ENCODE data around the gene HOXA10. TPM values are rescaled to one million over a fixed set of nuclear protein-coding genes. Genes with fewer than 3 reads are reported as not detected.

HOXA10 gene
- total and polyA plus RNA-seq, 2 donors (not counting 1 experiment from before 2014, with no cell fraction given): 0.17 to 1.00 TPM

- Histone ChIP-seq H3K36me3 (ENCODE audit: control insufficient read depth, insufficient read depth, low read length) (no peaks in the 10 kb centered on the region), H3K4me2 (ENCODE audit: extremely low read depth, insufficient read depth, low read length) (peak overlapping the region; percentile 90), H3K4me3 (replicated peaks in 1 of 4; ENCODE audit: control extremely low read depth in 1 of 4, insufficient read depth in 1 of 4, low read depth in 3 of 4, low read length in 4 of 4) (peak overlapping the region; percentile 25 to 57 (median 36)), H3K27ac (ENCODE audit: insufficient read depth, low read length) (peak overlapping the region; percentile 74), H4K20me1 (ENCODE audit: control insufficient read depth, extremely low read depth, insufficient read depth, low read length) (no peaks in the 10 kb centered on the region), H3K4me1 (ENCODE audit: control insufficient read depth, extremely low read depth, insufficient read depth, low read length) (peaks cover 24% of the 10 kb centered on the region), H3K9ac (ENCODE audit: insufficient read depth, low read length) (peak overlapping the region; percentile 42), H3K27me3 (ENCODE audit: control insufficient read depth, insufficient read depth, low read length) (no peaks in the 10 kb centered on the region), H2AFZ (ENCODE audit: low read length) (no peak overlapping the region), H3K9me3 (ENCODE audit: control insufficient read depth, insufficient read depth, low read depth, low read length) (no peaks in the 10 kb centered on the region), H3K79me2 (ENCODE audit: control insufficient read depth, insufficient read depth, low read length) (peaks cover 22% of the 10 kb centered on the region)
- DNase-seq (ENCODE audit: low read depth in 2 of 2): no peak
- TF ChIP-seq CTCF (conservative IDR thresholded peaks at IDR 0.05 in 1 of 2, IDR thresholded peaks at IDR 0.05 in 1 of 2; ENCODE audit: low read depth in 1 of 2, low read length in 2 of 2): no peak
- TF ChIP-seq EZH2 (IDR thresholded peaks at IDR 0.05; ENCODE audit: low read length, missing control alignments): no peak
These were observed 50.6 kb downstream of the HOXA10 start for GRCh38 chr7:27123477-27124053.

GRCh38 chr7:27123007-27123476 lies 51.1 kb downstream of the HOXA10 start:
- no peaks in the 10 kb centered on the region for H3K27me3 ChIP-seq (ENCODE audit: control insufficient read depth, insufficient read depth, low read length)
- peak overlapping the region; percentile 74 for H3K27ac ChIP-seq (ENCODE audit: insufficient read depth, low read length)
- DNase-seq (ENCODE audit: low read depth in 2 of 2): peak; percentile 54 to 72
- H3K4me2 ChIP-seq (ENCODE audit: extremely low read depth, insufficient read depth, low read length): peak overlapping the region; percentile 90
- no peaks in the 10 kb centered on the region for H3K36me3 ChIP-seq (ENCODE audit: control insufficient read depth, insufficient read depth, low read length)
- H3K79me2 ChIP-seq (ENCODE audit: control insufficient read depth, insufficient read depth, low read length): peaks cover 28% of the 10 kb centered on the region
- no peak overlapping the region for H2AFZ ChIP-seq (ENCODE audit: low read length)
- H3K4me3 ChIP-seq (replicated peaks in 1 of 4; ENCODE audit: control extremely low read depth in 1 of 4, insufficient read depth in 1 of 4, low read depth in 3 of 4, low read length in 4 of 4): peak overlapping the region; percentile 6 to 57 (median 38)
- no peak for TF ChIP-seq EZH2 (IDR thresholded peaks at IDR 0.05; ENCODE audit: low read length, missing control alignments)
- no peak for TF ChIP-seq CTCF (conservative IDR thresholded peaks at IDR 0.05 in 1 of 2, IDR thresholded peaks at IDR 0.05 in 1 of 2; ENCODE audit: low read depth in 1 of 2, low read length in 2 of 2)
- no peak overlapping the region for H3K9ac ChIP-seq (ENCODE audit: insufficient read depth, low read length)
- no peaks in the 10 kb centered on the region for H4K20me1 ChIP-seq (ENCODE audit: control insufficient read depth, extremely low read depth, insufficient read depth, low read length)
- no peaks in the 10 kb centered on the region for H3K9me3 ChIP-seq (ENCODE audit: control insufficient read depth, insufficient read depth, low read depth, low read length)
- H3K4me1 ChIP-seq (ENCODE audit: control insufficient read depth, extremely low read depth, insufficient read depth, low read length): peaks cover 27% of the 10 kb centered on the region

- peak overlapping the region; percentile 35 for H3K9ac ChIP-seq (ENCODE audit: insufficient read depth, low read length)
These were observed 51.8 kb downstream of the HOXA10 start for GRCh38 chr7:27122077-27122910.

More at GRCh38 chr7:27122077-27122910, 51.8 kb downstream of the HOXA10 start:
- peak; percentile 41 to 42 for DNase-seq (ENCODE audit: low read depth in 2 of 2)
- Histone ChIP-seq H3K9me3 (ENCODE audit: control insufficient read depth, insufficient read depth, low read depth, low read length) (no peaks in the 10 kb centered on the region), H3K79me2 (ENCODE audit: control insufficient read depth, insufficient read depth, low read length) (peaks cover 35% of the 10 kb centered on the region), H3K4me3 (replicated peaks in 1 of 4; ENCODE audit: control extremely low read depth in 1 of 4, insufficient read depth in 1 of 4, low read depth in 3 of 4, low read length in 4 of 4) (peak overlapping the region; percentile 35 to 57 (median 41)), H3K36me3 (ENCODE audit: control insufficient read depth, insufficient read depth, low read length) (no peaks in the 10 kb centered on the region), H3K4me2 (ENCODE audit: extremely low read depth, insufficient read depth, low read length) (peak overlapping the region; percentile 90), H3K27ac (ENCODE audit: insufficient read depth, low read length) (peak overlapping the region; percentile 74), H2AFZ (ENCODE audit: low read length) (no peak overlapping the region), H3K4me1 (ENCODE audit: control insufficient read depth, extremely low read depth, insufficient read depth, low read length) (peaks cover 27% of the 10 kb centered on the region), H4K20me1 (ENCODE audit: control insufficient read depth, extremely low read depth, insufficient read depth, low read length) (no peaks in the 10 kb centered on the region), H3K27me3 (ENCODE audit: control insufficient read depth, insufficient read depth, low read length) (no peaks in the 10 kb centered on the region)
- no peak for TF ChIP-seq CTCF (conservative IDR thresholded peaks at IDR 0.05 in 1 of 2, IDR thresholded peaks at IDR 0.05 in 1 of 2; ENCODE audit: low read depth in 1 of 2, low read length in 2 of 2)
- no peak for TF ChIP-seq EZH2 (IDR thresholded peaks at IDR 0.05; ENCODE audit: low read length, missing control alignments)
